Measurements from ENCODE around the gene COX20. TPM values are rescaled to one million over a fixed set of nuclear protein-coding genes. Genes with fewer than 3 reads are reported as not detected.

Gene COX20
- total and polyA plus RNA-seq, 2 of the 4 experiments (the other 2 are of a cell fraction) = 13.3 to 27.0 TPM

- Histone ChIP-seq H3K4me3 (ENCODE audit: insufficient read depth, low read depth, low read length) (no peak overlapping the region), H3K4me1 (ENCODE audit: control insufficient read depth, insufficient read depth, low read length) (peaks cover 1% of the 10 kb centered on the region; the same call in 1 of the 2 replicates), H3K4me2 (ENCODE audit: low read depth, low read length) (no peak overlapping the region), H3K79me1 (ENCODE audit: low read depth in 1 of 2, low read length in 2 of 2) (peaks cover 18 to 42% of the 10 kb centered on the region in 2 experiments; a peak in 3 of 4 replicates), H2BK120ac (ENCODE audit: low read depth, low read length) (no peak overlapping the region), H2BK5ac (ENCODE audit: low read depth, low read length, poor library complexity, severe bottlenecking) (no peak overlapping the region), H2BK20ac (ENCODE audit: low read depth, low read length) (no peak overlapping the region), H3K27me3 (ENCODE audit: control insufficient read depth, insufficient read depth, low read length) (no peaks in the 10 kb centered on the region), H4K5ac (ENCODE audit: low read depth, low read length) (no peak overlapping the region), H2BK15ac (ENCODE audit: low read depth, low read length) (no peak overlapping the region), H3K4ac (ENCODE audit: low read depth, low read length) (no peak overlapping the region), H3K9me1 (ENCODE audit: insufficient read depth, low read length) (no peaks in the 10 kb centered on the region), H2AK5ac (ENCODE audit: low read depth, low read length) (no peak overlapping the region), H3K14ac (replicated peaks; ENCODE audit: low read depth, low read length) (no peak overlapping the region), H4K20me1 (ENCODE audit: insufficient read depth, low read length) (peaks cover 61% of the 10 kb centered on the region), H3K27ac (ENCODE audit: insufficient read depth, low read length) (no peak overlapping the region), H3K9me3 (ENCODE audit: control insufficient read depth, insufficient read depth, low read length) (no peaks in the 10 kb centered on the region), H3K9ac (ENCODE audit: low read depth, low read length) (no peak overlapping the region), H2AK9ac (replicated peaks; ENCODE audit: low read depth, low read length, poor library complexity) (no peak overlapping the region), H3K18ac (ENCODE audit: low read depth, low read length) (no peak overlapping the region), H3K23ac (ENCODE audit: low read depth, low read length) (no peak overlapping the region), H4K8ac (ENCODE audit: low read depth in 2 of 2, low read length in 2 of 2) (no peak overlapping the region), H4K91ac (ENCODE audit: insufficient read depth, low read depth, low read length) (no peak overlapping the region), H3K36me3 (ENCODE audit: control insufficient read depth, insufficient read depth, low read length) (peaks cover 59% of the 10 kb centered on the region), H3K56ac (ENCODE audit: extremely low read depth, insufficient read depth, low read length) (no peak overlapping the region), H2AFZ (replicated peaks; ENCODE audit: low read length, poor library complexity) (no peak overlapping the region)
- in situ Hi-C loops (cut with MboI; ENCODE audit: low sequenced_read_pairs) = no loop called here
- BruUV-seq (replicated peaks) = no TSS peak
- CTCF ChIA-PET = no interaction called here
- intact Hi-C loops (cut with micrococcal nuclease) = no loop called here
- TF ChIP-seq CHD1 (IDR thresholded peaks at IDR 0.05; ENCODE audit: low read depth, low read length) (no peak), FOS (IDR thresholded peaks at IDR 0.05; ENCODE audit: low read depth, low read length) (no peak), MXI1 (IDR thresholded peaks at IDR 0.05; ENCODE audit: borderline replicate concordance, low read depth, low read length) (no peak), MAFK (IDR thresholded peaks at IDR 0.05; ENCODE audit: low read depth, low read length) (no peak), RCOR1 (IDR thresholded peaks at IDR 0.05; ENCODE audit: insufficient replicate concordance, low read length) (no peak), RAD21 (IDR thresholded peaks at IDR 0.05; ENCODE audit: low read length) (no peak), ELK1 (IDR thresholded peaks at IDR 0.05; ENCODE audit: borderline replicate concordance, low read depth, low read length) (no peak), CEBPB (IDR thresholded peaks at IDR 0.05; ENCODE audit: low read depth, low read length) (no peak), SMC3 (IDR thresholded peaks at IDR 0.05; ENCODE audit: low read depth, low read length) (no peak), USF2 (IDR thresholded peaks at IDR 0.05; ENCODE audit: low read depth, low read length) (no peak)
- POLR2A ChIA-PET (ENCODE audit: unreplicated experiment) = no interaction called here
- no peak for ATAC-seq (ENCODE audit: low read depth)
- dilution Hi-C loops (cut with HindIII; ENCODE audit: low sequenced_read_pairs, unreplicated experiment) = no loop called here
- no CpG with 5 or more reads among the region's 7 CpGs for WGBS, 2 experiments (ENCODE audit: extremely low coverage in 2 of 2, insufficient read length in 1 of 2)
- no peak for DNase-seq
These were observed 19.6 kb downstream of the COX20 start for GRCh38 chr1:244854865-244855578.

Data from IMR-90 (cell line).